PC-3 (cell line): ENCODE results near the gene BARHL1.

Experiments
- EZH2 ChIP-seq: fragments of 300-600 bp; sonication (generic); IDR thresholded peaks from one replicate; pipeline ENCODE4 v1.6.1; 2017; ENCODE audit warnings: antibody characterized with exemption, mild to moderate bottlenecking, low read length; ENCODE audit not compliant: unreplicated experiment
- EZH2phosphoT487 ChIP-seq: fragments of 300-600 bp; sonication (generic); IDR thresholded peaks from 2 replicates; pipeline ENCODE4 v1.6.1; 2018; ENCODE audit warnings: mild to moderate bottlenecking, antibody characterized with exemption, low read length, borderline replicate concordance
- TF ChIP-seq, protein P1 (sequence below): fragments of 300-600 bp; sonication (generic); conservative IDR thresholded peaks from 2 replicates; pipeline ENCODE4 v1.5.1; 2017; ENCODE audit warnings: antibody characterized with exemption, low read depth, mild to moderate bottlenecking, low read length

DNA sequence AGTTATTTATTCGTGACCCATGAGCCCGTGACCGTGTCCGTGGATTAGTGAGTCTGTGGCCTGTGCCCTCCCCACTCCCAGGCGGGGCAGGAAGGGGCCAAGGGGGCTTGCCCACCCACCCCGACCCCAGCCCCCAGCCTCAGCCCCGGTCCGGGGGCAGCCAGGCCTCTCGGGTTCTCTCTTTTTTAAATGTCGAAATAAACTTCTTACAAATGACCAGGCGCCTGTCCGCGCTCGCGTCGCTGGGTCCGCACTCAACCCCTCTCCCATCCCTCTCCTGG is 7.6 kb downstream of the BARHL1 start:
- TF ChIP-seq, protein P1, sequence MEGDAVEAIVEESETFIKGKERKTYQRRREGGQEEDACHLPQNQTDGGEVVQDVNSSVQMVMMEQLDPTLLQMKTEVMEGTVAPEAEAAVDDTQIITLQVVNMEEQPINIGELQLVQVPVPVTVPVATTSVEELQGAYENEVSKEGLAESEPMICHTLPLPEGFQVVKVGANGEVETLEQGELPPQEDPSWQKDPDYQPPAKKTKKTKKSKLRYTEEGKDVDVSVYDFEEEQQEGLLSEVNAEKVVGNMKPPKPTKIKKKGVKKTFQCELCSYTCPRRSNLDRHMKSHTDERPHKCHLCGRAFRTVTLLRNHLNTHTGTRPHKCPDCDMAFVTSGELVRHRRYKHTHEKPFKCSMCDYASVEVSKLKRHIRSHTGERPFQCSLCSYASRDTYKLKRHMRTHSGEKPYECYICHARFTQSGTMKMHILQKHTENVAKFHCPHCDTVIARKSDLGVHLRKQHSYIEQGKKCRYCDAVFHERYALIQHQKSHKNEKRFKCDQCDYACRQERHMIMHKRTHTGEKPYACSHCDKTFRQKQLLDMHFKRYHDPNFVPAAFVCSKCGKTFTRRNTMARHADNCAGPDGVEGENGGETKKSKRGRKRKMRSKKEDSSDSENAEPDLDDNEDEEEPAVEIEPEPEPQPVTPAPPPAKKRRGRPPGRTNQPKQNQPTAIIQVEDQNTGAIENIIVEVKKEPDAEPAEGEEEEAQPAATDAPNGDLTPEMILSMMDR: no peak
- no peak for TF ChIP-seq EZH2
- TF ChIP-seq EZH2phosphoT487: no peak
